Common myeloid progenitor, CD34-positive (primary cell): ENCODE data around the gene LIPH. TPM values are rescaled to one million over a fixed set of nuclear protein-coding genes. Genes with fewer than 3 reads are reported as not detected.

Source experiments
- CTCF ChIA-PET: fragments of 350-600 bp; sonication (Branson Sonifier 250); formaldehyde crosslinking; loops from one replicate; lab custom pipeline; 2021; ENCODE audit warnings: antibody characterized with exemption; lab: Charles Lee
- POLR2A ChIA-PET: fragments of 350-600 bp; sonication (Branson Sonifier 250); formaldehyde crosslinking; loops from one replicate; lab custom pipeline; 2021; ENCODE audit warnings: antibody characterized with exemption; lab: Charles Lee
- DNase-seq, 3 donors: peaks; one replicate each; pipeline versions ENCODE4 v3.0.0 to v3.0.0-alpha.2; 2013
- H3K27ac ChIP-seq, 2 experiments: 1 replicate in 1 of 2; 2 replicates in 1 of 2; pipeline ENCODE4 v1.7.0; 2013; ENCODE audit warnings: inconsistent platforms in 2 of 2, low read length in 2 of 2, mild to moderate bottlenecking in 2 of 2, low read depth in 1 of 2, moderate library complexity in 1 of 2; ENCODE audit not compliant: severe bottlenecking in 2 of 2, insufficient read depth in 1 of 2, poor library complexity in 1 of 2
- H3K27me3 ChIP-seq, 5 experiments: replicated peaks in 2 of 5; 1 replicate in 3 of 5; 2 replicates in 2 of 5; pipeline versions ENCODE4 v1.6.1 to v1.7.0; 2013; ENCODE audit warnings: low read length in 4 of 5, mild to moderate bottlenecking in 2 of 5, moderate library complexity in 2 of 5, inconsistent platforms in 1 of 5; ENCODE audit not compliant: insufficient read depth in 5 of 5, control insufficient read depth in 4 of 5
- H3K36me3 ChIP-seq, 4 experiments: 1 replicate in 2 of 4; 2 replicates in 2 of 4; pipeline versions ENCODE4 v1.6.1 to v1.7.0; 2013; ENCODE audit warnings: low read length in 3 of 4, control low read depth in 1 of 4, mild to moderate bottlenecking in 1 of 4; ENCODE audit not compliant: control insufficient read depth in 4 of 4, insufficient read depth in 4 of 4
- H3K4me1 ChIP-seq, 4 experiments: 1 replicate in 3 of 4; 2 replicates in 1 of 4; pipeline versions ENCODE4 v1.6.1 to v1.7.1; 2013; ENCODE audit warnings: low read length in 3 of 4, mild to moderate bottlenecking in 3 of 4, control low read depth in 1 of 4, inconsistent platforms in 1 of 4, moderate library complexity in 1 of 4; ENCODE audit not compliant: control insufficient read depth in 4 of 4, insufficient read depth in 4 of 4; ENCODE audit errors: control extremely low read depth in 1 of 4
- H3K4me3 ChIP-seq, 7 experiments: 1 replicate in 4 of 7; 2 replicates in 3 of 7; pipeline versions ENCODE4 v1.5.1 to v1.7.0; 2013; ENCODE audit warnings: mild to moderate bottlenecking in 7 of 7, low read length in 6 of 7, moderate library complexity in 6 of 7, inconsistent platforms in 2 of 7, low read depth in 2 of 7, control low read depth in 1 of 7; ENCODE audit not compliant: insufficient read depth in 4 of 7, control insufficient read depth in 1 of 7; ENCODE audit errors: extremely low read depth in 1 of 7
- H3K9me3 ChIP-seq, 5 experiments: 1 replicate in 4 of 5; 2 replicates in 1 of 5; pipeline versions ENCODE4 v1.6.1 to v1.7.1; 2013; ENCODE audit warnings: low read length in 4 of 5, mild to moderate bottlenecking in 2 of 5, inconsistent platforms in 1 of 5, low read depth in 1 of 5, moderate library complexity in 1 of 5; ENCODE audit not compliant: control insufficient read depth in 4 of 5, insufficient read depth in 2 of 5; ENCODE audit errors: control extremely low read depth in 1 of 5
- WGBS: methylation state at CpG from one replicate; pipeline ENCODE4 v1.1.5; 2013; ENCODE audit not compliant: insufficient coverage; 5-methylcytosine and 5-hydroxymethylcytosine counted together
- polyA plus RNA-seq: library from polyadenylated mRNA; unstranded; fragments of 120-200 nt; gene quantifications from one replicate; pipeline ENCODE4 v1.2.1, GENCODE V29; 2013

Gene LIPH
- 0.13 TPM for polyA plus RNA-seq

- H3K27ac ChIP-seq: peak within 1 kb of the TSS in 1 of 2 experiments; percentile 1
- H3K36me3 ChIP-seq: no peaks in the 10 kb centered on the region
- ChIA-PET CTCF (no interaction called here), POLR2A (no interaction called here)
- H3K4me1 ChIP-seq: peaks cover 0 to 2% (median 0%) of the 10 kb centered on the region in 4 experiments
- H3K27me3 ChIP-seq: no peaks in the 10 kb centered on the region
- no peaks in the 10 kb centered on the region for H3K9me3 ChIP-seq
- H3K4me3 ChIP-seq: no peak within 1 kb of the TSS
- WGBS: 41% methylated on average over 3 of the region's 6 CpGs
- peak in 1 of 3 donors; percentile 13 for DNase-seq
These were observed at the start of gene LIPH for GRCh38 chr3:185552358-185552877. Gene LIPH, minus strand, starts transcription at chr3:185552588. Its CDS starts 117 bp downstream, at chr3:185552471.

GRCh38 chr3:185595526-185595925 is 43.1 kb upstream of the LIPH start:
- CTCF ChIA-PET: interaction anchor here (0.7 to 3.2 kb wide), 3 partner anchors 9 to 961 kb away, joined by 3 to 11 read pairs (median 3); partner anchors contain the start of gene SENP2
- POLR2A ChIA-PET: interaction anchor here (0.6 kb wide), 1 partner anchor 27 kb away, joined by 3 read pairs; no protein-coding TSS in a partner anchor

GRCh38 chr3:185594073-185594472 is 41.7 kb upstream of the LIPH start:
- H3K4me1 ChIP-seq: peaks cover 13 to 30% (median 21%) of the 10 kb centered on the region in 4 experiments
- H3K36me3 ChIP-seq: peaks cover 3 to 15% (median 8%) of the 10 kb centered on the region in 4 experiments
- peak overlapping the region; percentile 41 to 56 for H3K27ac ChIP-seq
- peak in 2 of 3 donors; percentile 23 to 47 for DNase-seq
- 38% methylated on average over 1 of the region's 3 CpGs for WGBS
- no peaks in the 10 kb centered on the region for H3K9me3 ChIP-seq
- H3K4me3 ChIP-seq: peak overlapping the region in 3 of 7 experiments; percentile 22 to 39 (median 33)
- ChIA-PET POLR2A (no interaction called here), CTCF (interaction anchor here (0.6 to 3.2 kb wide), 2 partner anchors 7 to 54 kb away, joined by 3 to 11 read pairs; partner anchors contain the start of gene SENP2)
- H3K27me3 ChIP-seq: no peaks in the 10 kb centered on the region

More at GRCh38 chr3:185595526-185595925, 43.1 kb upstream of the LIPH start:
- Histone ChIP-seq H3K4me3 (peak overlapping the region in 1 of 7 experiments; percentile 4), H3K4me1 (peaks cover 13 to 30% (median 21%) of the 10 kb centered on the region in 4 experiments), H3K36me3 (peaks cover 4 to 21% (median 15%) of the 10 kb centered on the region in 4 experiments), H3K27ac (peak overlapping the region in 1 of 2 experiments; percentile 32), H3K9me3 (no peaks in the 10 kb centered on the region), H3K27me3 (no peaks in the 10 kb centered on the region)
- peak in 2 of 3 donors; percentile 26 to 27 for DNase-seq
- WGBS: no CpG with 5 or more reads among the region's 4 CpGs

- POLR2A ChIA-PET: interaction anchor here (1.0 kb wide), 1 partner anchor 25 kb away, joined by 5 read pairs; no protein-coding TSS in a partner anchor
These were observed 34.3 kb upstream of the LIPH start for GRCh38 chr3:185586686-185587039.

GRCh38 chr3:185585859-185586685 is 33.7 kb upstream of the LIPH start, which contains the start of gene SENP2:
Gene SENP2, plus strand, starts transcription at chr3:185586295. Its CDS starts 119 bp downstream, at chr3:185586414.
- Histone ChIP-seq H3K9me3 (no peaks in the 10 kb centered on the region), H3K27ac (peak within 1 kb of the TSS; percentile 82 to 94), H3K4me1 (peaks cover 7 to 33% (median 25%) of the 10 kb centered on the region in 4 experiments), H3K36me3 (peaks cover 0 to under 1% (median 0%) of the 10 kb centered on the region in 4 experiments), H3K27me3 (no peaks in the 10 kb centered on the region), H3K4me3 (peak within 1 kb of the TSS; percentile 72 to 100 (median 98))
- peak; percentile 99 to 100 (median 100) for DNase-seq
- POLR2A ChIA-PET: interaction anchor here (0.7 to 1.0 kb wide), 2 partner anchors 24 to 352 kb away, joined by 3 to 5 read pairs; partner anchors contain the start of gene TRA2B
- CTCF ChIA-PET: interaction anchor here (1.8 to 7.0 kb wide), 3 partner anchors 10 to 26 kb away, joined by 4 to 40 read pairs (median 11); no protein-coding TSS in a partner anchor
- 0% methylated on average over 55 of the region's 64 CpGs for WGBS

More at GRCh38 chr3:185586686-185587039, 34.3 kb upstream of the LIPH start:
- no peaks in the 10 kb centered on the region for H3K9me3 ChIP-seq
- peaks cover 7 to 33% (median 25%) of the 10 kb centered on the region in 4 experiments for H3K4me1 ChIP-seq
- DNase-seq: no peak
- peak overlapping the region; percentile 82 to 94 for H3K27ac ChIP-seq
- WGBS: 0% methylated on average over 7 of the region's 7 CpGs
- no peaks in the 10 kb centered on the region for H3K27me3 ChIP-seq
- CTCF ChIA-PET: interaction anchor here (0.7 to 7.0 kb wide), 4 partner anchors 9 to 25 kb away, joined by 3 to 40 read pairs (median 8); no protein-coding TSS in a partner anchor
- H3K4me3 ChIP-seq: peak overlapping the region; percentile 72 to 100 (median 98)
- H3K36me3 ChIP-seq: peaks cover 0 to 3% (median under 1%) of the 10 kb centered on the region in 4 experiments

- Histone ChIP-seq H3K4me1 (peaks cover 7 to 33% (median 25%) of the 10 kb centered on the region in 4 experiments), H3K9me3 (no peaks in the 10 kb centered on the region), H3K36me3 (no peaks in the 10 kb centered on the region), H3K27ac (peak overlapping the region; percentile 79 to 94), H3K4me3 (peak overlapping the region in 6 of 7 experiments; percentile 41 to 100 (median 98)), H3K27me3 (no peaks in the 10 kb centered on the region)
- 50% methylated on average over 8 of the region's 9 CpGs for WGBS
- POLR2A ChIA-PET: interaction anchor here (1.0 kb wide), 1 partner anchor 23 kb away, joined by 5 read pairs; no protein-coding TSS in a partner anchor
- no peak for DNase-seq
- CTCF ChIA-PET: interaction anchor here (1.9 to 7.0 kb wide), 2 partner anchors 12 to 26 kb away, joined by 4 to 40 read pairs; no protein-coding TSS in a partner anchor
These were observed 33.1 kb upstream of the LIPH start for GRCh38 chr3:185585518-185585858.
